Loucy (cell line): ENCODE data around the gene ING5.

Experiments used
- H2AFZ ChIP-seq: fragments of 200-600 bp; sonication (generic); 2 replicates; pipeline ENCODE4 v1.6.0; 2016; ENCODE audit warnings: antibody characterized with exemption, mild to moderate bottlenecking, low read length, moderate library complexity
- H3F3A ChIP-seq: fragments of 200-600 bp; 2 replicates; pipeline ENCODE4 v1.6.0; 2016; ENCODE audit warnings: antibody characterized with exemption, low read depth, mild to moderate bottlenecking
- H3K27me3 ChIP-seq: fragments of 200-600 bp; sonication (generic); 2 replicates; pipeline ENCODE4 v1.6.1; 2014; ENCODE audit warnings: low read length, mild to moderate bottlenecking; ENCODE audit not compliant: insufficient read depth, poor library complexity, severe bottlenecking
- H3K36me3 ChIP-seq: fragments of 200-600 bp; sonication (generic); 2 replicates; pipeline ENCODE4 v1.6.1; 2016; ENCODE audit warnings: low read length; ENCODE audit not compliant: insufficient read depth
- H3K4me1 ChIP-seq: fragments of 200-600 bp; sonication (generic); 2 replicates; pipeline ENCODE4 v1.5.1; 2014; ENCODE audit warnings: low read length, mild to moderate bottlenecking; ENCODE audit not compliant: insufficient read depth, poor library complexity, severe bottlenecking
- H3K4me2 ChIP-seq: fragments of 200-600 bp; sonication (generic); 2 replicates; pipeline ENCODE4 v1.6.0; 2014; ENCODE audit warnings: antibody characterized with exemption, low read length, low read depth, mild to moderate bottlenecking; ENCODE audit not compliant: poor library complexity, severe bottlenecking
- H3K4me3 ChIP-seq: fragments of 200-600 bp; sonication (generic); 2 replicates; pipeline ENCODE4 v1.5.1; 2014; ENCODE audit warnings: low read length, mild to moderate bottlenecking, mixed read lengths; ENCODE audit not compliant: poor library complexity, severe bottlenecking
- H3K79me2 ChIP-seq: fragments of 200-600 bp; sonication (generic); 2 replicates; pipeline ENCODE4 v1.6.1; 2014; ENCODE audit warnings: low read length; ENCODE audit not compliant: insufficient read depth
- H3K9ac ChIP-seq: fragments of 200-600 bp; sonication (generic); 2 replicates; pipeline ENCODE4 v1.6.0; 2014; ENCODE audit warnings: mild to moderate bottlenecking, low read depth, low read length, moderate library complexity; ENCODE audit not compliant: poor library complexity, severe bottlenecking
- H3K9me2 ChIP-seq: fragments of 200-600 bp; sonication (generic); replicated peaks from 2 replicates; pipeline ENCODE4 v1.6.1; 2016; ENCODE audit warnings: low read depth, low read length, mixed read lengths
- H3K9me3 ChIP-seq: fragments of 200-600 bp; sonication (generic); 2 replicates; pipeline ENCODE4 v1.6.1; 2014; ENCODE audit warnings: mild to moderate bottlenecking, antibody characterized with exemption, low read length, low read depth; ENCODE audit not compliant: insufficient read depth
- H4K20me1 ChIP-seq: fragments of 200-600 bp; sonication (generic); 2 replicates; pipeline ENCODE4 v1.6.0; 2014; ENCODE audit warnings: antibody characterized with exemption, low read length, mild to moderate bottlenecking; ENCODE audit not compliant: insufficient read depth, poor library complexity, severe bottlenecking
- EZH2phosphoT487 ChIP-seq: fragments of 200-600 bp; IDR thresholded peaks from 2 replicates; pipeline ENCODE4 v1.6.1; 2018; ENCODE audit warnings: antibody characterized with exemption, mild to moderate bottlenecking, moderate library complexity, borderline replicate concordance
- TF ChIP-seq, protein P1 (sequence below): fragments of 200-600 bp; sonication (generic); conservative IDR thresholded peaks from 2 replicates; pipeline ENCODE4 v1.5.1; 2014; ENCODE audit warnings: mild to moderate bottlenecking, antibody characterized with exemption, low read length

Gene ING5

GRCh38 chr2:241666627-241667400 lies 35.0 kb upstream of the ING5 start:
- peaks cover 12% of the 10 kb centered on the region for H3K4me1 ChIP-seq
- H3K79me2 ChIP-seq: no peaks in the 10 kb centered on the region
- H3K9me3 ChIP-seq: no peaks in the 10 kb centered on the region
- no peaks in the 10 kb centered on the region for H3K27me3 ChIP-seq
- H3K36me3 ChIP-seq: peaks cover 30% of the 10 kb centered on the region; the same call in 1 of the 2 replicates
- no peak overlapping the region for H2AFZ ChIP-seq
- TF ChIP-seq EZH2phosphoT487: no peak
- TF ChIP-seq, protein P1, sequence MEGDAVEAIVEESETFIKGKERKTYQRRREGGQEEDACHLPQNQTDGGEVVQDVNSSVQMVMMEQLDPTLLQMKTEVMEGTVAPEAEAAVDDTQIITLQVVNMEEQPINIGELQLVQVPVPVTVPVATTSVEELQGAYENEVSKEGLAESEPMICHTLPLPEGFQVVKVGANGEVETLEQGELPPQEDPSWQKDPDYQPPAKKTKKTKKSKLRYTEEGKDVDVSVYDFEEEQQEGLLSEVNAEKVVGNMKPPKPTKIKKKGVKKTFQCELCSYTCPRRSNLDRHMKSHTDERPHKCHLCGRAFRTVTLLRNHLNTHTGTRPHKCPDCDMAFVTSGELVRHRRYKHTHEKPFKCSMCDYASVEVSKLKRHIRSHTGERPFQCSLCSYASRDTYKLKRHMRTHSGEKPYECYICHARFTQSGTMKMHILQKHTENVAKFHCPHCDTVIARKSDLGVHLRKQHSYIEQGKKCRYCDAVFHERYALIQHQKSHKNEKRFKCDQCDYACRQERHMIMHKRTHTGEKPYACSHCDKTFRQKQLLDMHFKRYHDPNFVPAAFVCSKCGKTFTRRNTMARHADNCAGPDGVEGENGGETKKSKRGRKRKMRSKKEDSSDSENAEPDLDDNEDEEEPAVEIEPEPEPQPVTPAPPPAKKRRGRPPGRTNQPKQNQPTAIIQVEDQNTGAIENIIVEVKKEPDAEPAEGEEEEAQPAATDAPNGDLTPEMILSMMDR: no peak
- no peaks in the 10 kb centered on the region for H3F3A ChIP-seq
- no peak overlapping the region for H3K9ac ChIP-seq
- no peaks in the 10 kb centered on the region for H4K20me1 ChIP-seq
- H3K4me2 ChIP-seq: no peak overlapping the region
- H3K4me3 ChIP-seq: no peak overlapping the region
- no peaks in the 10 kb centered on the region for H3K9me2 ChIP-seq

GRCh38 chr2:241668354-241668753 lies 33.5 kb upstream of the ING5 start:
- Histone ChIP-seq H3K4me1 (peaks cover 12% of the 10 kb centered on the region), H3K36me3 (peaks cover 36% of the 10 kb centered on the region; the same call in 1 of the 2 replicates), H3K27me3 (no peaks in the 10 kb centered on the region), H3K4me2 (no peak overlapping the region), H3K9me2 (no peaks in the 10 kb centered on the region), H3K9ac (no peak overlapping the region), H3F3A (no peaks in the 10 kb centered on the region), H2AFZ (no peak overlapping the region), H3K9me3 (no peaks in the 10 kb centered on the region), H4K20me1 (no peaks in the 10 kb centered on the region), H3K79me2 (no peaks in the 10 kb centered on the region), H3K4me3 (no peak overlapping the region)
- TF ChIP-seq, protein P1: no peak
- no peak for TF ChIP-seq EZH2phosphoT487

DNA sequence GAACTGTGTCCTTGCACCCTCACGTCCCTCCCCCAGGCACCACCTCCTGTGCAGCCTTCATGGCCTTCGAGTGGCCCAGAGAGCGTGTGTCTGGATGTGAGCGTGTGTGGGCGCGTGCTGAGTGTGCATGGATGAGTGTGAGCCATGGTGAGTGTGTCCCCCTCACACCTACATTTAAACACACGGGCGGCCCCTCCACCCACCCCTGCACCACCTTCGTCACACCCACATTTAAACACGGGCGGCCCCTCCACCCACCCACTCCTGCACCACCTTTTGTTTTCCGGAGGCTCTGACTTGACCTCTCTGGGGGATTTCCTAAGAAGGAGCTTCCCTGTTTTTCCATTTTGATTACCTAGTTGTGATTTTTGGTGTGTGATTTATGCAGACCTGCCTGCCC lies 33.0 kb upstream of the ING5 start:
- H3K9ac ChIP-seq: no peak overlapping the region
- no peak overlapping the region for H2AFZ ChIP-seq
- peaks cover 36% of the 10 kb centered on the region; the same call in 1 of the 2 replicates for H3K36me3 ChIP-seq
- no peaks in the 10 kb centered on the region for H3K9me2 ChIP-seq
- H4K20me1 ChIP-seq: no peaks in the 10 kb centered on the region
- TF ChIP-seq EZH2phosphoT487: no peak
- TF ChIP-seq, protein P1: no peak
- no peaks in the 10 kb centered on the region for H3K79me2 ChIP-seq
- no peaks in the 10 kb centered on the region for H3K27me3 ChIP-seq
- no peak overlapping the region for H3K4me2 ChIP-seq
- H3F3A ChIP-seq: no peaks in the 10 kb centered on the region
- H3K9me3 ChIP-seq: no peaks in the 10 kb centered on the region
- H3K4me1 ChIP-seq: peaks cover 12% of the 10 kb centered on the region
- no peak overlapping the region for H3K4me3 ChIP-seq
